Cerebellar cortex (tissue), 1 donor: ENCODE results near the gene SMIM21.

Experiments
- DNase-seq: peaks from one replicate; pipeline ENCODE4 v3.0.0-alpha.2; 2015; ENCODE audit warnings: low spot score

Gene SMIM21

GRCh38 chr18:75377258-75377657, 50.2 kb downstream of the SMIM21 start:
- no peak for DNase-seq

- DNase-seq = no peak
Observed at GRCh38 chr18:75376004-75376403, 51.5 kb downstream of the SMIM21 start.

- no peak for DNase-seq
Observed at GRCh38 chr18:75375341-75375740, 52.2 kb downstream of the SMIM21 start.

- DNase-seq = no peak
Observed at GRCh38 chr18:75374466-75374865, 53.0 kb downstream of the SMIM21 start.

- DNase-seq = no peak
Observed at GRCh38 chr18:75369026-75369721, 58.3 kb downstream of the SMIM21 start.

GRCh38 chr18:75365837-75366236, 61.7 kb downstream of the SMIM21 start:
- no peak for DNase-seq

GRCh38 chr18:75365254-75365629, 62.3 kb downstream of the SMIM21 start:
- DNase-seq = no peak

GRCh38 chr18:75364512-75365253, 62.8 kb downstream of the SMIM21 start:
- no peak for DNase-seq

- DNase-seq = no peak
Observed at GRCh38 chr18:75363446-75364225, 63.9 kb downstream of the SMIM21 start.

- no peak for DNase-seq
Observed at GRCh38 chr18:75362435-75362834, 65.1 kb downstream of the SMIM21 start.

GRCh38 chr18:75360941-75361340, 66.6 kb downstream of the SMIM21 start:
- no peak for DNase-seq

- DNase-seq = no peak
Observed at GRCh38 chr18:75360215-75360614, 67.3 kb downstream of the SMIM21 start.
